Measurements from ENCODE around the gene MYF6.

MYF6 gene

DNA sequence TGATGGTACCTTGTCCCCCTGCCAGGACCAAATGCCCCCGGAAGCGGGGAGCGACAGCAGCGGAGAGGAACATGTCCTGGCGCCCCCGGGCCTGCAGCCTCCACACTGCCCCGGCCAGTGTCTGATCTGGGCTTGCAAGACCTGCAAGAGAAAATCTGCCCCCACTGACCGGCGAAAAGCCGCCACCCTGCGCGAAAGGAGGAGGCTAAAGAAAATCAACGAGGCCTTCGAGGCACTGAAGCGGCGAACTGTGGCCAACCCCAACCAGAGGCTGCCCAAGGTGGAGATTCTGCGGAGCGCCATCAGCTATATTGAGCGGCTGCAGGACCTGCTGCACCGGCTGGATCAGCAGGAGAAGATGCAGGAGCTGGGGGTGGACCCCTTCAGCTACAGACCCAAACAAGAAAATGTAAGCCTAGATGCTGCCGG lies 410 bp downstream of the MYF6 start:
- TF ChIP-seq, protein P1, sequence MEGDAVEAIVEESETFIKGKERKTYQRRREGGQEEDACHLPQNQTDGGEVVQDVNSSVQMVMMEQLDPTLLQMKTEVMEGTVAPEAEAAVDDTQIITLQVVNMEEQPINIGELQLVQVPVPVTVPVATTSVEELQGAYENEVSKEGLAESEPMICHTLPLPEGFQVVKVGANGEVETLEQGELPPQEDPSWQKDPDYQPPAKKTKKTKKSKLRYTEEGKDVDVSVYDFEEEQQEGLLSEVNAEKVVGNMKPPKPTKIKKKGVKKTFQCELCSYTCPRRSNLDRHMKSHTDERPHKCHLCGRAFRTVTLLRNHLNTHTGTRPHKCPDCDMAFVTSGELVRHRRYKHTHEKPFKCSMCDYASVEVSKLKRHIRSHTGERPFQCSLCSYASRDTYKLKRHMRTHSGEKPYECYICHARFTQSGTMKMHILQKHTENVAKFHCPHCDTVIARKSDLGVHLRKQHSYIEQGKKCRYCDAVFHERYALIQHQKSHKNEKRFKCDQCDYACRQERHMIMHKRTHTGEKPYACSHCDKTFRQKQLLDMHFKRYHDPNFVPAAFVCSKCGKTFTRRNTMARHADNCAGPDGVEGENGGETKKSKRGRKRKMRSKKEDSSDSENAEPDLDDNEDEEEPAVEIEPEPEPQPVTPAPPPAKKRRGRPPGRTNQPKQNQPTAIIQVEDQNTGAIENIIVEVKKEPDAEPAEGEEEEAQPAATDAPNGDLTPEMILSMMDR (conservative IDR thresholded peaks at IDR 0.05), result no peak
- H3K27ac ChIP-seq, result no peak overlapping the region

DNA sequence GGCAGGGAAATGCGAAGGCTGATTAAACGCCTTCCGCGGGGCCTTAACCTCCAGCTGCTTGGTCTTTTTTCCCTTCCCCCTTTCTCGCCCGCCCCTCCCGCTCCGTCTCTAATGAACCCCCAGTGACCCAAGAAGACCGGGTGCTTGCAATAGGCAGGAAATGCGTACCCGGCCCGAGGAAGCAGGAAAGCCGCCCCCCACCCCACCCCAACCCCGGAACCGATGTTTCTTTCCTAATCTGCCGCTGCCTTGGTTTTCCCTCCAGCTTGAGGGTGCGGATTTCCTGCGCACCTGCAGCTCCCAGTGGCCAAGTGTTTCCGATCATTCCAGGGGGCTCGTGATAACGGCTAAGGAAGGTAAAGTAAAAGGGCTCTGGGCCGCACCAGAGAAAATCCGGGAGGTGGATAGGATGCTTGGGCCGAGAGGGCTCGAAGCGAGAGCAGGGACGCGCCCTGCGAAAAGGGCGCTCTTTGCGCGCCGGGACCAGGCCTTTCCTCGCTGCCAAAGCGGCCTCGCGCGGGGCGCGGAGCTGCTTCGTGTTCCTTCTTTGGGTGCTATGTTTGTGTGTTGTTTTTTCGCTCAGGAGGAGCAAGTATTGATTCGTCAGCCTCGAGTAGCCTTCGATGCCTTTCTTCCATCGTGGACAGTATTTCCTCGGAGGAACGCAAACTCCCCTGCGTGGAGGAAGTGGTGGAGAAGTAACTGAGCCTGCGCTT lies 983 bp downstream of the MYF6 start:
- H3K27ac ChIP-seq, result no peak overlapping the region
- TF ChIP-seq, protein P1 (conservative IDR thresholded peaks at IDR 0.05), result no peak

DNA sequence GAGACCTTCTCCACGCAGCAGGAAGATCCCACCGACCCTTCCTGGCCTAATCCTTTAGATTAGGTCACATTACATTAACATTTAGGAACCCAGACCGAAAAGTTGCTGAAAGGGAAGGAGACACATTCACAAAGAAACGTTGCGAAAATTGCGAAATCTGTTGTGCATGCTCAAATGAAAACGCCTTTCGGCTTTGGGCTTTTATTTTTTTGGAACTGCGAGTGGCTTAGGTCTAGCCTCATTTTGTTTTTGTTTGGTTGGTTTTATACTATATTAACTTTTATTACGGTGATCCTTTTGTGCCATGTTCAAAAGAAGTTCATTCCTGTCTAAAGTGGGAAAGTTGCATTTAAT lies 1.5 kb downstream of the MYF6 start:
- TF ChIP-seq, protein P1 (conservative IDR thresholded peaks at IDR 0.05), result no peak
- no peak overlapping the region for H3K27ac ChIP-seq

DNA sequence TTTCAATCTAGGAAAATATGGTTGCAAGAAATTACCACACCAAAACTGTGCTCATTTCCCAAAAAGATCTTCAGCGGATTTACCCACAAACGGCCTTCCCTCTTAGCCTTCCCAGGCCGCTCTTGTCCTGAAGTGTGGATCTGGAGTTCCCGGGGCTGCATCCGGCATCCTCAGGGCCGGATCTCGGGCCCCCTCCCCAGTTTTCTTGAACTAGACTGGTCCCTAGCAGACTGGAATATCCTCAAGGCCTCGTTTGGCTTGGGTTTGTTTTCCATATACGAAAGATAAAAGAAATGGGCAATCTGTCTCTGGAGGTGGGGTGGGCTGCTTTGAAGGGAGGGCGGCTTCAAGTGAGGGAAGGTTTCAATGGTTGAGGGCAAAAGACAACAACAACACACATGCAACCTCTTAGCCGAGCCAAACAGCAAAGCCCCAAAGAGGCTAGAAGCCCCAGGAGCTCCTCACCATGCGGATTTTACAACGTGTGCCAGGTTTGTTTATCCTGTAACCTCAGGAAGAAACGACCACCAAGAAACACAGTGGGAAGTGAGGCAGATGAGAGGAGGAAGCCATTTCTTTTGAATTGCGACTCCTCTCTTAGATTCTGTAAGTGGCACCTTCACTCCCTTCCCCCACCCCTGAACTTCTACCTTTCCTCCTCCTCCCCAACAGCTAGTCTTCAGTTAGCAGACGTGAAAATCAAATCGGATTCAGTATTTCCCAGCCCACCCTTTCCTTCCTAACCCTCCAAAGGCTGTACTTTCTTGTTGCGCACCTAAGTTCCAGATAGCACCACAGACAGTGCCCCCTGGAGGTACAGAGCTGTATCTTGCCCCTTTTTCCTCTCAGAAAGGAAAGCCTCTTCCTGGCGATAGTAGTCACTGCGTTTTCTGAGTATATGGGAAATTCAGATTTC lies 2.6 kb downstream of the MYF6 start:
- peak overlapping the region; percentile 74 for H3K27ac ChIP-seq
- TF ChIP-seq, protein P1 (conservative IDR thresholded peaks at IDR 0.05), result peak; percentile 22; the same call in 1 of the 2 replicates

DNA sequence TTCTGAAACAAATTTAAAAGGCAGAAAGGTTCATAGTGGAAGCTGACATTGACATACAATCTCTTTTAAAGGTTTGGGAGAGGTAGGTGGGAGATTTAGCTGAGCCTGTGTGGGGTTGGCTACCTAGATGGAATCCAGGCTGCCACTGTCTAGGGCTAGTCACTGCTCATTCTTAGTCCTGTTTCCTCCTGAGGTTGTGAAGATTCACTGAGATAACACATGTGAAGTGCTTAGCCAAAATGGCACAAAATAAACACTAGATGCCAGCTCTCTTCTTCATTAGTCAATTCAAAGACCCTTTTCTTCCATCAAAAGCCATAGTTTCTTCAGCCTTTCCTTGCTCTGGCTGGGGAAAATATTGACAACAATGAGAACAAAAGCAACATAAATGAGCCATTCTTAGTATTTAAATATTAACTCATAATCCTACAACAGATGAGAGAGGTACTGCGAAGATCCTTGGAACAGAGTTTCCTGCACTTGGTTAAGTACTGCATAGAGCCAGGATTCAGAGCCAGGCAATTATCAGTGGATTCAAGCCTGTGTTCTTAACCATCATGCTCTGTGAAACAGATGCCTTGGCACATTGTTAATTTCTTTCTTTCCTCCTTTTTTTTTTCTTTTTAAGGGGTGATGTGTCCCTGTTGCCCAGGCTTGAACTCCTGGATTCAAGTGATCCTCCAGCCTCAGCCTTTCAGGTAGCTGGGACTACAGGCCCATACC lies 3.5 kb downstream of the MYF6 start:
- peak overlapping the region; percentile 74 for H3K27ac ChIP-seq
- TF ChIP-seq, protein P1 (conservative IDR thresholded peaks at IDR 0.05), result no peak

DNA sequence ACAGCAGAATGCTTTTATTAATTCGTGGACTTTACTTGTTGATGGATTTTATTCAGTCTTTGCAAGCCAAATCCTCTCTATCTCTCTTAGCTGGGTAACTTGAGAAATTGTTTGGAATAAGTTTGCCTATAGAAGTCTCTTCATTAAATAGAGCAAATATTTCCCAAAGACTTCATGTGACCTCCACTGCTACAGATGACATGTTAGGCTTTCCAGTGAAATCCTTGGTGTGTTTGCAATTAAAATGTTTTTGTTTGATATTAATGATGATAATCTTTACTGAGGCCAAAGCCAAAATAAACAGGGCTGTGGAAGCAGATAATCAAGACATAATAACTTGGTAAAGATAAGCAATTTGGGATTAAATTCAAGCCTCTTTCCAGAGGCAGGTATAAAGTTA lies 4.4 kb downstream of the MYF6 start:
- TF ChIP-seq, protein P1 (conservative IDR thresholded peaks at IDR 0.05), result no peak
- H3K27ac ChIP-seq, result peak overlapping the region; percentile 74

DNA sequence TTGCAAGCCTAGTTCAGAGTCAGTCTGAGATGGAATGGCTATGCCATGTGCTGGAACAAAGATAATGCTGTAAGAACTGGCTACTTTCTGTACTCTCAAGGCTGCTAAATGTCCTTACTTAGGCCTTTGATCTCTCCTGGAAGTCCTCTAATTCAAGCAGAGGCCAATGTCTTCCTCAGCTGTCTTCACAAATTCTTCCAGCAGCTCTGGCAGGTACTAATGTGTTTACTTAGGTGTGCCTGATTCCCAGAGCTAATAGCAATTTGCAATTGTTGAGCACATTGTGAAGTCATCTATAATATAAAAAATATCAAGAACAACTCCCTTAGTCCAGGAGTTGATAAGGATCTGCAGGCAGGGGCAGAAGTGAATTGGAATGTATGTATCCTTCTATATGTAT lies 5.4 kb downstream of the MYF6 start:
- TF ChIP-seq, protein P1 (conservative IDR thresholded peaks at IDR 0.05), result no peak
- H3K27ac ChIP-seq, result peak overlapping the region; percentile 74
